Uterus (tissue), 2 donors: ENCODE results near the gene NCAPD3.

Experiments used
- CTCF ChIP-seq, 4 experiments: fragments of 200-600 bp in 2 of 4; fragments of 450-650 bp in 2 of 4; sonication (generic) in 2 of 4; IDR thresholded peaks; one replicate each; pipeline ENCODE4 v1.5.1; 2016 to 2019; ENCODE audit warnings: antibody characterized with exemption in 4 of 4, mild to moderate bottlenecking in 2 of 4, moderate library complexity in 1 of 4
- POLR2A ChIP-seq, 2 donors: fragments of 450-650 bp; IDR thresholded peaks; one replicate each; pipeline ENCODE4 v1.6.1; 2016; ENCODE audit warnings: antibody characterized with exemption in 2 of 2, mild to moderate bottlenecking in 1 of 2, moderate library complexity in 1 of 2

GRCh38 chr11:134155946-134156865 is 67.6 kb downstream of the NCAPD3 start:
- TF ChIP-seq CTCF (IDR thresholded peaks at IDR 0.05) (no peak), POLR2A (IDR thresholded peaks at IDR 0.05) (no peak)
